LHCN-M2 (cell line): ENCODE data around the gene RNF224. TPM values are rescaled to one million over a fixed set of nuclear protein-coding genes. Genes with fewer than 3 reads are reported as not detected.

Experiments
- DNase-seq: peaks from one replicate; pipeline ENCODE4 v3.0.0-alpha.2; 2012; ENCODE audit warnings: low read depth
- total RNA-seq: library from RNA; depleted of rRNA; stranded (reverse); fragments of >200 nt; gene quantifications from 2 replicates; pipeline ENCODE4 v1.2.3, GENCODE V29; 2014

Gene RNF224
- total RNA-seq, 1 experiment from 2014 or later: 0.23 TPM

GRCh38 chr9:137227853-137228505 lies 677 bp downstream of the RNF224 start:
- no peak for DNase-seq

- no peak for DNase-seq
Measured at GRCh38 chr9:137228506-137228967, 1.2 kb downstream of the RNF224 start.

GRCh38 chr9:137228968-137229896 lies 1.9 kb downstream of the RNF224 start:
- no peak for DNase-seq

- no peak for DNase-seq
Measured at GRCh38 chr9:137229903-137230704, 2.8 kb downstream of the RNF224 start.

GRCh38 chr9:137230705-137231371 lies 3.5 kb downstream of the RNF224 start, which contains the start of gene SLC34A3:
Gene SLC34A3, plus strand, starts transcription at chr9:137230901. Its CDS starts 802 bp downstream, at chr9:137231703.
- no peak for DNase-seq

GRCh38 chr9:137231372-137232039 lies 4.2 kb downstream of the RNF224 start:
- no peak for DNase-seq

- DNase-seq: no peak
Measured at GRCh38 chr9:137232101-137232500, 4.8 kb downstream of the RNF224 start.

- DNase-seq: peak; percentile 41
Measured at GRCh38 chr9:137232510-137232909, 5.2 kb downstream of the RNF224 start.

GRCh38 chr9:137233143-137233980 lies 6.1 kb downstream of the RNF224 start:
- no peak for DNase-seq

GRCh38 chr9:137234055-137234697 lies 6.9 kb downstream of the RNF224 start:
- DNase-seq: no peak

- DNase-seq: no peak
Measured at GRCh38 chr9:137234758-137235423, 7.6 kb downstream of the RNF224 start.

GRCh38 chr9:137235424-137236237 lies 8.3 kb downstream of the RNF224 start:
- DNase-seq: no peak

- DNase-seq: peak; percentile 63
Measured at GRCh38 chr9:137236238-137236935, 9.1 kb downstream of the RNF224 start.

GRCh38 chr9:137236936-137237421 lies 9.7 kb downstream of the RNF224 start:
- DNase-seq: no peak

- peak; percentile 66 for DNase-seq
Measured at GRCh38 chr9:137237759-137238726, 10.7 kb downstream of the RNF224 start.
